ENCODE measurements around the gene WRNIP1.
A peak's percentile ranks its signal among the peaks of the same experiment; 100 is the strongest.
"Not testable (repeated sequence)": the region's sequence is repeated elsewhere in the genome, so short reads cannot be mapped to it uniquely, and the experiment has no call there.

Gene WRNIP1

GRCh38 chr6:2790588-2791449, 25.6 kb downstream of the WRNIP1 start:
- DNase-seq, result peak; percentile 13

- DNase-seq, result no peak
Observed at GRCh38 chr6:2791450-2791974, 26.3 kb downstream of the WRNIP1 start.

GRCh38 chr6:2792330-2793110, 27.3 kb downstream of the WRNIP1 start:
- no peak for DNase-seq

GRCh38 chr6:2793534-2794151, 28.4 kb downstream of the WRNIP1 start:
- DNase-seq, result no peak

GRCh38 chr6:2794171-2794730, 29.1 kb downstream of the WRNIP1 start:
- no peak for DNase-seq

GRCh38 chr6:2795162-2795561, 30.0 kb downstream of the WRNIP1 start:
- DNase-seq, result no peak

GRCh38 chr6:2795956-2796355, 30.8 kb downstream of the WRNIP1 start:
- DNase-seq, result no peak

- DNase-seq, result no peak
Observed at GRCh38 chr6:2796861-2797260, 31.7 kb downstream of the WRNIP1 start.

- DNase-seq, result peak; percentile 7
Observed at GRCh38 chr6:2797564-2798031, 32.4 kb downstream of the WRNIP1 start.

GRCh38 chr6:2798586-2799134, 33.5 kb downstream of the WRNIP1 start:
- DNase-seq, result no peak

- no peak for DNase-seq
Observed at GRCh38 chr6:2799936-2800527, 34.8 kb downstream of the WRNIP1 start.

GRCh38 chr6:2800552-2801316, 35.5 kb downstream of the WRNIP1 start:
- DNase-seq, result no peak

- DNase-seq, result not testable (repeated sequence)
Observed at GRCh38 chr6:2801687-2802086, 36.5 kb downstream of the WRNIP1 start.

- no peak for DNase-seq
Observed at GRCh38 chr6:2802521-2803060, 37.4 kb downstream of the WRNIP1 start.

GRCh38 chr6:2803731-2804429, 38.7 kb downstream of the WRNIP1 start:
- no peak for DNase-seq

GRCh38 chr6:2804516-2804915, 39.3 kb downstream of the WRNIP1 start:
- DNase-seq, result no peak

- DNase-seq, result no peak
Observed at GRCh38 chr6:2805031-2805430, 39.8 kb downstream of the WRNIP1 start.

- DNase-seq, result no peak
Observed at GRCh38 chr6:2806644-2807043, 41.5 kb downstream of the WRNIP1 start.

- no peak for DNase-seq
Observed at GRCh38 chr6:2807342-2808090, 42.3 kb downstream of the WRNIP1 start.

- DNase-seq, result no peak
Observed at GRCh38 chr6:2809015-2809414, 43.8 kb downstream of the WRNIP1 start.
